Activated CD4-positive, alpha-beta memory T cell treated with anti-CD3 and anti-CD28 coated beads for 36 hours (primary cell): ENCODE measurements around the gene SERPINB1. TPM values are rescaled to one million over a fixed set of nuclear protein-coding genes. Genes with fewer than 3 reads are reported as not detected.
A peak's percentile ranks its signal among the peaks of the same experiment; 100 is the strongest.
"Not testable (repeated sequence)": the region's sequence is repeated elsewhere in the genome, so short reads cannot be mapped to it uniquely, and the experiment has no call there.

Experiments
- CTCF ChIA-PET: fragments of 350-600 bp; sonication (Branson Sonifier 250); formaldehyde crosslinking; loops from one replicate; lab custom pipeline; 2021; ENCODE audit warnings: antibody characterized with exemption, inconsistent platforms; lab: Charles Lee
- POLR2A ChIA-PET: fragments of 350-600 bp; sonication (Branson Sonifier 250); formaldehyde crosslinking; loops from one replicate; lab custom pipeline; 2021; ENCODE audit warnings: antibody characterized with exemption; lab: Charles Lee
- DNase-seq: peaks from one replicate; pipeline ENCODE4 v3.0.0-alpha.2; 2020
- H3K27ac Mint-ChIP-seq: one replicate; pipeline ENCODE4 v1.8.0; 2021; ENCODE audit warnings: mixed read lengths
- H3K27me3 Mint-ChIP-seq: one replicate; pipeline ENCODE4 v1.8.0; 2021; ENCODE audit warnings: mixed read lengths
- H3K36me3 Mint-ChIP-seq: one replicate; pipeline ENCODE4 v1.8.0; 2021; ENCODE audit warnings: mixed read lengths
- H3K4me1 Mint-ChIP-seq: one replicate; pipeline ENCODE4 v1.8.0; 2021; ENCODE audit warnings: low read depth, mixed read lengths
- H3K4me3 Mint-ChIP-seq: one replicate; pipeline ENCODE4 v1.8.0; 2021; ENCODE audit warnings: mild to moderate bottlenecking, mixed read lengths
- H3K9me3 Mint-ChIP-seq: one replicate; pipeline ENCODE4 v1.8.0; 2021; ENCODE audit warnings: mixed read lengths
- intact Hi-C: fragments of 100-400 bp; cut with micrococcal nuclease; formaldehyde crosslinking; loops from one replicate; pipeline ENCODE4 v1.15.1; 2023
- total RNA-seq, 2 experiments: library from RNA; stranded (reverse); gene quantifications; one replicate each; pipeline ENCODE4 v1.2.3, GENCODE V29; 2021

Gene SERPINB1
- total RNA-seq, 2 experiments from 2014 or later, result 164 to 169 TPM

GRCh38 chr6:2865694-2866151 lies 24.1 kb upstream of the SERPINB1 start:
- peaks cover 7% of the 10 kb centered on the region for H3K9me3 Mint-ChIP-seq

GRCh38 chr6:2865270-2865669 lies 23.6 kb upstream of the SERPINB1 start:
- POLR2A ChIA-PET, result interaction anchor here (1.4 kb wide), 1 partner anchor 8 kb away, joined by 3 read pairs; no protein-coding TSS in a partner anchor
- CTCF ChIA-PET, result interaction anchor here (0.9 to 2.4 kb wide), 3 partner anchors 19 to 122 kb away, joined by 3 to 8 read pairs (median 3); no protein-coding TSS in a partner anchor
- DNase-seq, result no peak
- no peak overlapping the region for H3K4me3 Mint-ChIP-seq
- H3K27me3 Mint-ChIP-seq, result no peaks in the 10 kb centered on the region
- H3K4me1 Mint-ChIP-seq, result peaks cover 75% of the 10 kb centered on the region
- peaks cover 7% of the 10 kb centered on the region for H3K9me3 Mint-ChIP-seq
- intact Hi-C loops, result no loop called here
- H3K27ac Mint-ChIP-seq, result no peak overlapping the region
- no peaks in the 10 kb centered on the region for H3K36me3 Mint-ChIP-seq

More at GRCh38 chr6:2865694-2866151, 24.1 kb upstream of the SERPINB1 start:
- Mint-ChIP-seq H3K27me3 (no peaks in the 10 kb centered on the region), H3K36me3 (no peaks in the 10 kb centered on the region), H3K4me1 (peaks cover 72% of the 10 kb centered on the region), H3K27ac (no peak overlapping the region), H3K4me3 (no peak overlapping the region)
- no peak for DNase-seq
- POLR2A ChIA-PET, result interaction anchor here (1.4 kb wide), 1 partner anchor 8 kb away, joined by 3 read pairs; no protein-coding TSS in a partner anchor
- intact Hi-C loops, result no loop called here
- CTCF ChIA-PET, result interaction anchor here (0.9 to 2.4 kb wide), 3 partner anchors 19 to 121 kb away, joined by 3 to 8 read pairs (median 3); no protein-coding TSS in a partner anchor

GRCh38 chr6:2863901-2864300 lies 22.2 kb upstream of the SERPINB1 start:
- ChIA-PET CTCF (no interaction called here), POLR2A (no interaction called here)
- Mint-ChIP-seq H3K4me3 (no peak overlapping the region), H3K27ac (peak overlapping the region; percentile 96), H3K36me3 (peaks cover 3% of the 10 kb centered on the region), H3K4me1 (peaks cover 80% of the 10 kb centered on the region), H3K27me3 (no peaks in the 10 kb centered on the region), H3K9me3 (peaks cover 4% of the 10 kb centered on the region)
- no peak for DNase-seq
- intact Hi-C loops, result no loop called here

DNA sequence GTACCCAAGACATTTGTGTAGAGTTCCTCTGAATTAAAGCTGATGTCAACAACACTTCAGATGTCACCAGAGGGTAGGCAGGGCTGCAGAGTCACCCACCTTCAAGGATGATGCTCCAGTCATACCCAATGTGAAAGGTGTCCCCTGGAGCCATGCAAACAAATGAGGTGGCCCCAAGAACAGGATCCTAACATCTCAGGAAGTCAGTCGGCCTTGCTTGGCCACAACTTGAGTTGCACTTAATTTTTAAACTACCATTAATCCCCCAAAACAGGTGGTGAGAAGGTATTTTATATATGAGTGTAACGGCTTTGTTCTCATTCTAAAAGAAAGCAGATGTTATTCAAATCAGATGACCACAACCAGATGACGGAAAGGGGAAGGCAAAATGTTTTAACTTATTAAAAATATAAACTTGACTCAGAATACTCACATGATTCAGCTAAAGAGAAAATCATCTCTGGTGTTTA lies 21.1 kb upstream of the SERPINB1 start:
- peaks cover 77% of the 10 kb centered on the region for H3K4me1 Mint-ChIP-seq
- peak; percentile 84 for DNase-seq
- H3K36me3 Mint-ChIP-seq, result peaks cover 4% of the 10 kb centered on the region
- H3K9me3 Mint-ChIP-seq, result peaks cover 4% of the 10 kb centered on the region
- H3K4me3 Mint-ChIP-seq, result peak overlapping the region; percentile 39
- no peaks in the 10 kb centered on the region for H3K27me3 Mint-ChIP-seq
- CTCF ChIA-PET, result interaction anchor here (0.9 to 1.5 kb wide), 3 partner anchors 16 to 78 kb away, joined by 4 to 7 read pairs (median 5); partner anchors contain the start of gene SERPINB1
- intact Hi-C loops, result loop anchor here (1.0 kb wide), 2 partner anchors 8 to 10 kb away; no protein-coding TSS in a partner anchor
- H3K27ac Mint-ChIP-seq, result peak overlapping the region; percentile 96
- POLR2A ChIA-PET, result interaction anchor here (0.6 to 2.9 kb wide), 5 partner anchors 16 to 78 kb away, joined by 3 to 12 read pairs (median 3); no protein-coding TSS in a partner anchor

DNA sequence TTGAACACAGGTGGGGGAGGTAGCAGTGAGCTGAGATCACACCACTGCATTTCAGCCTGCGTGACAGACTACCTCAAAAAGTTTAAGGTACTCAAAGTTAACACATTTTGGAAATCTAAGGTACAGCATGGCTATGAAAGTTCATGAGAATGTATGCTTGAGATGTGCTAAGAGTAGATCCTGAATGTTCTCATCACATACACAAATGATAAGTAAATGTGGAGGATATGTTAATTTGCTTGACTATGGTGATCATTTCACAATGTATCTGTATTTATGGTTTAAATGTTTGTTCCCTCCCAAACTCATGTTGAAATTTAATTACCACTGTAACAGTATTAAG lies 20.1 kb upstream of the SERPINB1 start:
- POLR2A ChIA-PET, result interaction anchor here (0.8 to 2.9 kb wide), 7 partner anchors 12 to 131 kb away, joined by 4 to 12 read pairs (median 7); partner anchors contain the start of gene SERPINB1
- intact Hi-C loops, result loop anchor here (1.0 kb wide), 3 partner anchors 7 to 15 kb away; no protein-coding TSS in a partner anchor
- CTCF ChIA-PET, result interaction anchor here (1.0 to 1.5 kb wide), 2 partner anchors 15 kb away, joined by 3 to 7 read pairs; no protein-coding TSS in a partner anchor
- peak overlapping the region; percentile 96 for H3K27ac Mint-ChIP-seq
- H3K9me3 Mint-ChIP-seq, result peaks cover 4% of the 10 kb centered on the region
- DNase-seq, result no peak
- peak overlapping the region; percentile 59 for H3K4me3 Mint-ChIP-seq
- no peaks in the 10 kb centered on the region for H3K27me3 Mint-ChIP-seq
- peaks cover 4% of the 10 kb centered on the region for H3K36me3 Mint-ChIP-seq
- peaks cover 80% of the 10 kb centered on the region for H3K4me1 Mint-ChIP-seq

DNA sequence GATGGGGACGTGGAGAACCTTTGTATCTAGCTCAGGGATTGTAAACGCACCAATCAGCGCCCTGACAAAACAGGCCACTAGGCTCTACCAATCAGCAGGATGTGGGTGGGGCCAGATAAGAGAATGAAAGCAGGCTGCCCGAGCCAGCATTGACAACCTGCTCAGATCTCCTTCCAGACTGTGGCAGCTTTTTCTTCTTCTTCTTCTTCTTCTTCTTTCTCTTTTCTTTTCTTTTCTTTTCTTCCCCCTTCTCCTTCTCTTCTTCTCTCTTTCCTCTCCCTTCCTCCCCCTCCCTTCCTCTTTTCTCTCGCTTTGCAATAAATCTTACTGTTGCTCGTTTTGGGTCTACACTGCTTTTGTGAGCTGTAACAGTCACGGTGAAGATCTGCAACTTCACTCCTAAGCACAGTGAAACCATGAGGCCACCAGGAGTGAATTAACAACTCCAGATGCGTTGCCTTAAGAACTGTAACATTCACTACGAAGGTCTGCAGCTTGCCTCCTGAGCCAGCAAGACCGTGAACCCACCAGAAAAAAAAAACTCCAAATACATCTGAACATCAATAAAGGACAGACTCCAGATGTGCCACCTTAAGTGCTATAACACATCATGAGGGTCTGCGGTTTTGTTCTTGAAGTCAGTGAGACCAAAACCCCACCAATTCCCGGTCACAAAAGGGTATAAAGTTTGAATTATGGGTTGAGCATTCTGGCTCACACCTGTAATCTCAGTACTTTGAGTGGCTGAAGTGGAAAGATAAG lies 19.6 kb upstream of the SERPINB1 start:
- peak; percentile 61 for DNase-seq
- Mint-ChIP-seq H3K36me3 (peaks cover 4% of the 10 kb centered on the region), H3K27ac (peak overlapping the region; percentile 96), H3K27me3 (no peaks in the 10 kb centered on the region), H3K4me3 (peak overlapping the region; percentile 59), H3K9me3 (peaks cover 4% of the 10 kb centered on the region), H3K4me1 (peaks cover 79% of the 10 kb centered on the region)
- ChIA-PET CTCF (interaction anchor here (1.0 kb wide), 1 partner anchor 16 kb away, joined by 3 read pairs; no protein-coding TSS in a partner anchor), POLR2A (interaction anchor here (0.8 to 2.9 kb wide), 8 partner anchors 11 to 132 kb away, joined by 3 to 12 read pairs (median 6); partner anchors contain the start of gene SERPINB1)
- intact Hi-C loops, result loop anchor here (1.0 kb wide), 1 partner anchor 15 kb away; no protein-coding TSS in a partner anchor

DNA sequence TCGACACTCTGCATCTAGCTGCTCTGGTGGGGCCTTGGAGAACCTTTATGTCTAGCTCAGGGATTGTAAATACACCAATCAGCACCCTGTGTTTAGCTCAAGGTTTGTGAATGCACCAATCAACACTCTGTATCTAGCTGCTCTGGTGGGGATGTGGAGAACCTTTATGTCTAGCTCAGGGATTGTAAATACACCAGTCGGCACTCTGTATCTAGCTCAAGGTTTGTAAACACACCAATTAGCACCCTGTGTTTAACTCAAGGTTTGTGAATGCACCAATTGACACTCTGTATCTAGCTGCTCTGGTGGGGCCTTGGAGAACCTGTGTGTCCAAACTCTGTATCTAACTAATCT lies 19.0 kb upstream of the SERPINB1 start:
- Mint-ChIP-seq H3K4me1 (peaks cover 79% of the 10 kb centered on the region), H3K27ac (peak overlapping the region; percentile 96)
- CTCF ChIA-PET, H3K4me3 Mint-ChIP-seq, H3K36me3 Mint-ChIP-seq, H3K27me3 Mint-ChIP-seq, DNase-seq, H3K9me3 Mint-ChIP-seq: not testable (repeated sequence)
- intact Hi-C loops, result loop anchor here (1.0 kb wide), 1 partner anchor 14 kb away; no protein-coding TSS in a partner anchor
- POLR2A ChIA-PET, result interaction anchor here (0.8 to 2.9 kb wide), 8 partner anchors 8 to 80 kb away, joined by 3 to 12 read pairs (median 6); partner anchors contain the start of gene SERPINB1

DNA sequence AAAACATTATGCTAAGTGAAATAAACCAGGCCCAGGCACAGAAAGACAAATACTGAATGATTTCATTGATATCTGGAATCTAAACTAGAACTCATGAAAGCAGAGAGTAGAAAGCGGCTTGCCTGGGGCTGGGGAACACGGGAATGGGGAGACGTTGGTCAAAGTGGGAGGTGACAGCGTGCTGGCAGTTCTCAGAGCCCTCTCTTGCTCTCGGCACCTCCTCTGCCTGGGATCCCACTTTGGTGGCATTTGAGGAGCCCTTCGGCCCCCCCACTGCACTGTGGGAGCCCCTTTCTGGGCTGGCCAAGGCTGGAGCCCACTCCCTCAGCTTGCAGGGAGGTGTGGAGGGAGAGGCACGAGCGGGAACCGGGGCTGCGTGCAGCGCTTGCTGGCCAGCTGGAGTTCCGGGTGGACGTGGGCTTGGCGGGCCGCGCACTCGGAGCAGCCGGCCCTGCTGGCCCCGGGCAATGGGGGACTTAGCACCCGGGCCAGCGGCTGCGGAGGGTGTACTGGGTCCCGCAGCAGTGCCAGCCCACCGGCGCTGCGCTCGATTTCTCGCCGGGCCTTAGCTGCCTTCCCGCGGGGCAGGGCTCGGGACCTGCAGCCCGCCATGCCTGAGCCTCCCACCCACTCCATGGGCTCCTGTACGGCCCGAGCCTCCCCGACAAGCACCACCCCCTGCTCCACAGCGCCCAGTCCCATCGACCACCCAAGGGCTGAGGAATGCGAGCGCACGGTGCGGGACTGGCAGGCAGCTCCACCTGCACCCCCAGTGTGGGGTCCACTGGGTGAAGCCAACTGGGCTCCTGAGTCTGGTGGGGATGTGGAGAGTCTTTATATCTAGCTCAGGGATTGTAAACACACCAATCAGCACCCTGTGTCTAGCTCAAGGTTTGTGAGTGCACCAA lies 18.4 kb upstream of the SERPINB1 start:
- H3K27me3 Mint-ChIP-seq, H3K9me3 Mint-ChIP-seq, H3K36me3 Mint-ChIP-seq, CTCF ChIA-PET: not testable (repeated sequence)
- intact Hi-C loops, result loop anchor here (2.0 kb wide), 1 partner anchor 17 kb away; no protein-coding TSS in a partner anchor
- H3K27ac Mint-ChIP-seq, result peak overlapping the region; percentile 100
- POLR2A ChIA-PET, result interaction anchor here (1.1 to 1.9 kb wide), 3 partner anchors 9 to 77 kb away, joined by 3 to 7 read pairs (median 3); no protein-coding TSS in a partner anchor
- H3K4me1 Mint-ChIP-seq, result peaks cover 84% of the 10 kb centered on the region
- peak; percentile 46 for DNase-seq
- peak overlapping the region; percentile 91 for H3K4me3 Mint-ChIP-seq

DNA sequence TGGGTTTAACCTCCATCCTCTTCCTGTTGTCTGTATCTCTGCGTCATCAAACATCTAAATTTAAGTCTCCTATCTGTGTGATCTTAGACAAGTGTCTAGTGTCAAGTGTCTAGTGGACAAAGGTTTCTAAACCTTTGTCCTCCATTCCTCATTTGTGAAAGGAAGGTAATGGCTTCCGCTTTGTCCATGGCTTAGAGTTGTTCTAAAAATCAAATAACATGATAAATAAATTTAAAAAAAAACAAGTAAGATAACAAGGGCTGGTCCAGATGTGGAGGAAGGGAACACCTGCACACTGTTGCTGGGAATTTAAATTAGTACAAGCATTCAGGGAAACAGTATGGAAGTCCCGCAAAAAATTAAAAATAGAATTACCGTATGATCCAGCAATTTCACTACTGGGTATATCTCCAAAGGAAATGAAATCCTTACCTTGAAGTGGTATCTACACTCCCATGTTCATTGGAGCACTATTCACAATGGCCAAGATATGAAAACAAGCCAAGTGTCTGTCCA lies 17.6 kb upstream of the SERPINB1 start:
- DNase-seq, result no peak
- ChIA-PET POLR2A (interaction anchor here (0.6 to 2.6 kb wide), 9 partner anchors 9 to 83 kb away, joined by 3 to 28 read pairs (median 4); partner anchors contain the start of gene SERPINB1), CTCF (interaction anchor here (1.0 to 2.5 kb wide), 3 partner anchors 8 to 130 kb away, joined by 3 to 20 read pairs (median 10); no protein-coding TSS in a partner anchor)
- Mint-ChIP-seq H3K27ac (peak overlapping the region; percentile 100), H3K36me3 (peaks cover 4% of the 10 kb centered on the region), H3K9me3 (peaks cover 4% of the 10 kb centered on the region), H3K27me3 (no peaks in the 10 kb centered on the region), H3K4me3 (peak overlapping the region; percentile 91), H3K4me1 (peaks cover 87% of the 10 kb centered on the region)
- intact Hi-C loops, result loop anchor here (2.0 kb wide), 1 partner anchor 18 kb away; no protein-coding TSS in a partner anchor

GRCh38 chr6:2857580-2858337 lies 16.1 kb upstream of the SERPINB1 start:
- intact Hi-C loops, result loop anchor here (1.0 to 2.0 kb wide), 5 partner anchors 19 to 211 kb away; partner anchors contain the start of gene RIPK1
- no peaks in the 10 kb centered on the region for H3K27me3 Mint-ChIP-seq
- H3K4me1 Mint-ChIP-seq, result peaks cover 89% of the 10 kb centered on the region
- H3K9me3 Mint-ChIP-seq, result peaks cover 4% of the 10 kb centered on the region
- H3K36me3 Mint-ChIP-seq, result peaks cover 4% of the 10 kb centered on the region
- peak overlapping the region; percentile 91 for H3K4me3 Mint-ChIP-seq
- CTCF ChIA-PET, result interaction anchor here (0.9 to 2.5 kb wide), 12 partner anchors 11 to 132 kb away, joined by 3 to 20 read pairs (median 4); partner anchors contain the start of gene SERPINB1
- POLR2A ChIA-PET, result interaction anchor here (0.6 to 2.6 kb wide), 13 partner anchors 8 to 132 kb away, joined by 3 to 28 read pairs (median 6); partner anchors contain the start of gene SERPINB1
- peak; percentile 94 for DNase-seq
- peak overlapping the region; percentile 100 for H3K27ac Mint-ChIP-seq
